Fibroblast of villous mesenchyme (primary cell): ENCODE results near the gene TLCD2. TPM values are rescaled to one million over a fixed set of nuclear protein-coding genes. Genes with fewer than 3 reads are reported as not detected.
"Not testable (repeated sequence)": the region's sequence is repeated elsewhere in the genome, so short reads cannot be mapped to it uniquely, and the experiment has no call there.

Source experiments
- DNase-seq: peaks from one replicate; pipeline ENCODE4 v3.0.0-alpha.2; 2010; ENCODE audit warnings: low read depth
- H3K4me3 ChIP-seq: 2 replicates; pipeline ENCODE4 v1.5.1; 2011; ENCODE audit warnings: low read depth, mild to moderate bottlenecking, low read length
- CTCF ChIP-seq: IDR thresholded peaks from 2 replicates; pipeline ENCODE4 v1.5.1; 2012; ENCODE audit warnings: low read depth, mild to moderate bottlenecking, low read length; ENCODE audit not compliant: insufficient read depth
- total RNA-seq: library from RNA; depleted of rRNA; stranded (reverse); fragments of >200 nt; gene quantifications from 2 replicates; pipeline ENCODE4 v1.2.3, GENCODE V29; 2012

TLCD2 gene
- total RNA-seq, 1 donor = 3.9 TPM

GRCh38 chr17:1709403-1709951 is 700 bp downstream of the TLCD2 start:
- peak overlapping the region; percentile 68 for H3K4me3 ChIP-seq
- no peak for TF ChIP-seq CTCF
- peak; percentile 63 for DNase-seq

GRCh38 chr17:1708791-1709346 is 1.3 kb downstream of the TLCD2 start:
- DNase-seq, H3K4me3 ChIP-seq: not testable (repeated sequence)

- H3K4me3 ChIP-seq = no peak overlapping the region
- TF ChIP-seq CTCF = no peak
- DNase-seq = no peak
Observed at GRCh38 chr17:1707107-1707506, 3.1 kb downstream of the TLCD2 start.

GRCh38 chr17:1705004-1705403 is 5.2 kb downstream of the TLCD2 start:
- no peak overlapping the region for H3K4me3 ChIP-seq
- no peak for TF ChIP-seq CTCF
- DNase-seq = no peak

GRCh38 chr17:1703063-1703462 is 7.1 kb downstream of the TLCD2 start:
- no peak overlapping the region for H3K4me3 ChIP-seq
- no peak for DNase-seq
- no peak for TF ChIP-seq CTCF

- not testable (repeated sequence) for H3K4me3 ChIP-seq, DNase-seq
Observed at GRCh38 chr17:1699891-1700290, 10.3 kb downstream of the TLCD2 start.

- TF ChIP-seq CTCF = no peak
- no peak for DNase-seq
- H3K4me3 ChIP-seq = no peak overlapping the region
Observed at GRCh38 chr17:1697681-1698080, 12.5 kb downstream of the TLCD2 start.

- no peak overlapping the region for H3K4me3 ChIP-seq
- no peak for DNase-seq
- no peak for TF ChIP-seq CTCF
Observed at GRCh38 chr17:1695365-1695764, 14.8 kb downstream of the TLCD2 start.
